IMR-90 (cell line): ENCODE results near the gene AP3S1. TPM values are rescaled to one million over a fixed set of nuclear protein-coding genes. Genes with fewer than 3 reads are reported as not detected.

Experiments used
- ATAC-seq: fragments of 200-7000 bp; cut with Tn5 transposase; 2 replicates; pipeline ENCODE4 v1.9.1; 2020; ENCODE audit warnings: low read depth, mild to moderate bottlenecking, moderate library complexity
- BruUV-seq: library from RNA; stranded (reverse); fragments of 400-500 nt; replicated peaks from 2 replicates; lab custom pipeline; 2021; lab: Mats Ljungman, UMichigan
- CTCF ChIA-PET: fragments of 300-600 bp; formaldehyde crosslinking; extraction: SDS; loops from one replicate; lab custom pipeline; 2021; ENCODE audit warnings: antibody characterized with exemption; lab: Yijun Ruan, JAX
- POLR2A ChIA-PET: fragments of 300-600 bp; sonication (Branson Sonifier 250); formaldehyde crosslinking; loops from one replicate; lab custom pipeline; 2022; ENCODE audit warnings: antibody characterized with exemption; ENCODE audit not compliant: unreplicated experiment; lab: Charles Lee
- DNase-seq: peaks from one replicate; pipeline ENCODE4 v3.0.0; 2013
- H2AFZ ChIP-seq: replicated peaks from 2 replicates; pipeline ENCODE3; 2013; ENCODE audit warnings: low read length, mild to moderate bottlenecking; ENCODE audit not compliant: poor library complexity
- H2AK5ac ChIP-seq: 2 replicates; pipeline ENCODE4 v1.6.1; 2013; ENCODE audit warnings: low read depth, low read length, inconsistent platforms
- H2AK9ac ChIP-seq: replicated peaks from 2 replicates; pipeline ENCODE3; 2013; ENCODE audit warnings: mild to moderate bottlenecking, low read depth, low read length, moderate library complexity; ENCODE audit not compliant: poor library complexity
- H2BK120ac ChIP-seq: 2 replicates; pipeline ENCODE4 v1.6.1; 2013; ENCODE audit warnings: low read depth, low read length, inconsistent platforms
- H2BK15ac ChIP-seq: 3 replicates; pipeline ENCODE4 v1.6.1; 2013; ENCODE audit warnings: low read depth, low read length, inconsistent platforms
- H2BK20ac ChIP-seq: 2 replicates; pipeline ENCODE4 v1.6.1; 2013; ENCODE audit warnings: low read depth, mild to moderate bottlenecking, inconsistent platforms, low read length, moderate library complexity
- H2BK5ac ChIP-seq: 2 replicates; pipeline ENCODE4 v1.6.1; 2013; ENCODE audit warnings: mild to moderate bottlenecking, low read depth, low read length, inconsistent platforms; ENCODE audit not compliant: poor library complexity, severe bottlenecking
- H3K14ac ChIP-seq: replicated peaks from 2 replicates; pipeline ENCODE4 v1.6.1; 2013; ENCODE audit warnings: low read depth, low read length, inconsistent platforms
- H3K18ac ChIP-seq: 2 replicates; pipeline ENCODE4 v1.6.1; 2013; ENCODE audit warnings: low read depth, low read length, control low read depth
- H3K23ac ChIP-seq: 2 replicates; pipeline ENCODE4 v1.6.1; 2013; ENCODE audit warnings: low read depth, low read length, inconsistent platforms
- H3K27ac ChIP-seq: 2 replicates; pipeline ENCODE4 v1.5.1; 2013; ENCODE audit warnings: mild to moderate bottlenecking, control low read depth, low read length; ENCODE audit not compliant: insufficient read depth
- H3K27me3 ChIP-seq: 2 replicates; pipeline ENCODE4 v1.6.1; 2013; ENCODE audit warnings: low read length; ENCODE audit not compliant: control insufficient read depth, insufficient read depth
- H3K36me3 ChIP-seq: 2 replicates; pipeline ENCODE4 v1.6.1; 2013; ENCODE audit warnings: low read length, mixed read lengths; ENCODE audit not compliant: control insufficient read depth, insufficient read depth
- H3K4ac ChIP-seq: 2 replicates; pipeline ENCODE4 v1.6.1; 2013; ENCODE audit warnings: low read depth, low read length, inconsistent platforms
- H3K4me1 ChIP-seq: 2 replicates; pipeline ENCODE4 v1.6.1; 2013; ENCODE audit warnings: low read length, mixed read lengths; ENCODE audit not compliant: control insufficient read depth, insufficient read depth
- H3K4me2 ChIP-seq: 2 replicates; pipeline ENCODE4 v1.6.1; 2013; ENCODE audit warnings: low read depth, mild to moderate bottlenecking, control low read depth, low read length, moderate library complexity
- H3K4me3 ChIP-seq: 2 replicates; pipeline ENCODE4 v1.5.1; 2013; ENCODE audit warnings: low read depth, mild to moderate bottlenecking, control low read depth, low read length, moderate library complexity; ENCODE audit not compliant: insufficient read depth
- H3K56ac ChIP-seq: 2 replicates; pipeline ENCODE4 v1.6.1; 2013; ENCODE audit warnings: low read length, inconsistent platforms; ENCODE audit not compliant: insufficient read depth; ENCODE audit errors: extremely low read depth
- H3K79me1 ChIP-seq, 2 experiments: 2 replicates each; pipeline ENCODE4 v1.6.1; 2013; ENCODE audit warnings: low read length in 2 of 2, inconsistent platforms in 1 of 2, low read depth in 1 of 2
- H3K9ac ChIP-seq: 2 replicates; pipeline ENCODE4 v1.6.1; 2013; ENCODE audit warnings: low read depth, low read length, control low read depth
- H3K9me1 ChIP-seq: 2 replicates; pipeline ENCODE4 v1.6.1; 2013; ENCODE audit warnings: low read length, inconsistent platforms; ENCODE audit not compliant: insufficient read depth
- H3K9me3 ChIP-seq: 2 replicates; pipeline ENCODE4 v1.6.1; 2013; ENCODE audit warnings: low read length; ENCODE audit not compliant: control insufficient read depth, insufficient read depth
- H4K20me1 ChIP-seq: 2 replicates; pipeline ENCODE4 v1.6.1; 2013; ENCODE audit warnings: low read length, inconsistent platforms; ENCODE audit not compliant: insufficient read depth
- H4K5ac ChIP-seq: 2 replicates; pipeline ENCODE4 v1.6.1; 2013; ENCODE audit warnings: mild to moderate bottlenecking, low read depth, low read length, control low read depth
- H4K8ac ChIP-seq, 2 experiments: 2 replicates each; pipeline ENCODE4 v1.6.1; 2013; ENCODE audit warnings: low read depth in 2 of 2, low read length in 2 of 2, control low read depth in 1 of 2, inconsistent platforms in 1 of 2
- H4K91ac ChIP-seq: 2 replicates; pipeline ENCODE4 v1.6.1; 2013; ENCODE audit warnings: low read depth, low read length, inconsistent platforms; ENCODE audit not compliant: insufficient read depth
- MAFK ChIP-seq: IDR thresholded peaks from 2 replicates; pipeline ENCODE4 v1.6.1; 2012; ENCODE audit warnings: low read depth, low read length, improper control_type of control experiment
- MAZ ChIP-seq: IDR thresholded peaks from 2 replicates; pipeline ENCODE4 v1.6.1; 2012; ENCODE audit warnings: low read depth, mild to moderate bottlenecking, low read length, improper control_type of control experiment, moderate library complexity, borderline replicate concordance
- MXI1 ChIP-seq: IDR thresholded peaks from 2 replicates; pipeline ENCODE4 v1.6.1; 2012; ENCODE audit warnings: low read depth, mild to moderate bottlenecking, low read length, moderate library complexity, borderline replicate concordance
- RFX5 ChIP-seq: IDR thresholded peaks from 2 replicates; pipeline ENCODE4 v1.8.0; 2012; ENCODE audit warnings: low read depth, mild to moderate bottlenecking, low read length, moderate library complexity
- WGBS, 2 experiments: methylation state at CpG; one replicate each; pipeline versions ENCODE4 v1.1.5 to v1.1.7; 2013; ENCODE audit warnings: missing lambda C conversion rate in 2 of 2; ENCODE audit not compliant: insufficient read length in 1 of 2; ENCODE audit errors: extremely low coverage in 2 of 2; 5-methylcytosine and 5-hydroxymethylcytosine counted together
- dilution Hi-C: fragments of 300-500 bp; cut with HindIII; formaldehyde crosslinking; loops from one replicate; pipeline ENCODE4 v1.14.3; 2018; ENCODE audit warnings: low sequenced_read_pairs; ENCODE audit not compliant: unreplicated experiment
- in situ Hi-C: fragments of 300-500 bp; cut with MboI; formaldehyde crosslinking; loops from 3 replicates; pipeline ENCODE4 v1.14.3; 2019; ENCODE audit warnings: low sequenced_read_pairs, inconsistent platforms, mixed read lengths
- intact Hi-C: fragments of 100-400 bp; cut with micrococcal nuclease; formaldehyde crosslinking; loops from 2 replicates; pipeline ENCODE4 v1.10.0; 2022
- polyA plus RNA-seq, 3 experiments: library from polyadenylated mRNA; depleted of rRNA; stranded (reverse); fragments of >200 nt; gene quantifications; 2 replicates each; pipeline ENCODE4 v1.2.3, GENCODE V29; 2012; ENCODE audit warnings: low replicate concordance in 1 of 3
- total RNA-seq: library from RNA; depleted of rRNA; stranded (reverse); fragments of >200 nt; gene quantifications from 2 replicates; pipeline ENCODE4 v1.2.3, GENCODE V29; 2012
- TF ChIP-seq, protein P1 (sequence below): fragments of 150-350 bp; IDR thresholded peaks from 2 replicates; pipeline ENCODE4 v1.6.1; 2016; ENCODE audit warnings: low read depth, mild to moderate bottlenecking, low read length, moderate library complexity, borderline replicate concordance
- TF ChIP-seq, protein P2 (sequence below): conservative IDR thresholded peaks from 2 replicates; pipeline ENCODE4 v1.5.1; 2012; ENCODE audit warnings: mild to moderate bottlenecking, low read depth, low read length, improper control_type of control experiment
- TF ChIP-seq, protein P3 (sequence below): fragments of 150-350 bp; IDR thresholded peaks from 2 replicates; pipeline ENCODE4 v1.6.1; 2017; ENCODE audit warnings: mild to moderate bottlenecking, antibody characterized with exemption, low read length, low read depth

AP3S1 gene
- total and polyA plus RNA-seq, 2 of the 4 experiments (the other 2 are of a cell fraction) = 21.9 to 73.1 TPM

DNA sequence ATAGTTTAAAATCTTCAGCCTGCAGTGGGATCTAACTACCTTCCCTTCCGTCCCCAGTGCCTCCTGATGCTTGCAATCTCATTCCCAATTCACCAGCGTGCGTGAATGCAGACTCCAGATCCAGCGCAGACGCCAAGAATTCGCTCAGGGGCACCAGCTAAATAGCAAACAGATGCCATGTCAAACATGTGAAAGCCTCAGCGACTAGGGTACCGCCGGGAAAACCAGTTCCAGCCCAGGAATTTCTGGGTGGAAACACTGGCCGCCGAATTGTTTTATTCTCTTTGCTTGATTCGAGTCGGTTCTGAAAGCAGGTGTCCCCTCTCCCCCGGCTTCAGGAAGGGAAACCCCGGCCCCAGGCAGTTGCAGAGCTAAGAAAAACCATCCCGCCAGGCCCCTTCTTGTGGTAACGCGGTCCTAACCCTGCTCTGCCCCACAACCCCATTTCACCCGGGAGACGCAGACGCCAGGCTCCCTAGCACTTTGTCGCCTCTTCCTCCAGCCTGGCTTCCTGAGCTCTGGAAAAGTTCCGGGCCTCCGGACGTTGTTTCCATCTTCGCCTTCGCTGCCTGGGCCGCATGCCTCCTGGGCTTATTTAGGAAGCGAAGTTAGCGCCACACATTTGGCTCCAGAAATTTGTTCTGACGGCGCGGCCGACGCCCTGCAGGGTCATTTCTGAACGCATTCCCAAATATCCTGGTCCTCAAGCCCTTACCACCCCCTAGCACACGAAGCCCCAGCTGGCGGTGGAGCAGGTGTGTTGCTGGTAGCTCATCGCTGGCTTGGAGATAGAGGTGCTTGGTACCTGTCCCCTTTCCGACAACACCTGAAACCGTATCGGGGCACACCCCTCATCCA is 119.9 kb downstream of the AP3S1 start:
- no peaks in the 10 kb centered on the region for H4K20me1 ChIP-seq
- dilution Hi-C loops = no loop called here

More for the DNA sequence above, 119.9 kb downstream of the AP3S1 start:
- H3K18ac ChIP-seq = no peak overlapping the region
- H2AK5ac ChIP-seq = no peak overlapping the region
- H2AFZ ChIP-seq = peak overlapping the region; percentile 91
- H3K14ac ChIP-seq = no peak overlapping the region
- CTCF ChIA-PET = interaction anchor here (0.6 kb wide), 1 partner anchor 78 kb away, joined by 3 read pairs; no protein-coding TSS in a partner anchor
- no peak overlapping the region for H4K8ac ChIP-seq
- ATAC-seq (no peak), DNase-seq (no peak)
- in situ Hi-C loops (no loop called here), intact Hi-C loops (no loop called here)
- no peak overlapping the region for H2BK5ac ChIP-seq
- no peak overlapping the region for H2BK20ac ChIP-seq
- H3K9ac ChIP-seq = no peak overlapping the region
- H3K56ac ChIP-seq = no peak overlapping the region
- no peak overlapping the region for H2BK120ac ChIP-seq
- H3K9me3 ChIP-seq = peaks cover 9% of the 10 kb centered on the region; the same call in 1 of the 2 replicates
- H3K23ac ChIP-seq = peak overlapping the region; percentile 66; the same call in 1 of the 2 replicates
- peaks cover 1% of the 10 kb centered on the region; the same call in 1 of the 2 replicates for H3K4me1 ChIP-seq
- H2AK9ac ChIP-seq = peak overlapping the region; percentile 62
- H2BK15ac ChIP-seq = no peak overlapping the region; the same call in 2 of the 3 replicates
- 0 out of 2 replicates have a peak, but pooled peaks cover 3% of the 10 kb centered on the region for H3K9me1 ChIP-seq
- no peak overlapping the region for H4K5ac ChIP-seq
- no peak overlapping the region for H3K27ac ChIP-seq
- H4K91ac ChIP-seq = no peak overlapping the region
- 32% methylated on average over 7 of the region's 42 CpGs; no CpG with 5 or more reads in 1 of the 2 experiments for WGBS, 2 experiments
- H3K4me3 ChIP-seq = no peak overlapping the region
- no TSS peak for BruUV-seq
- TF ChIP-seq, protein P1, sequence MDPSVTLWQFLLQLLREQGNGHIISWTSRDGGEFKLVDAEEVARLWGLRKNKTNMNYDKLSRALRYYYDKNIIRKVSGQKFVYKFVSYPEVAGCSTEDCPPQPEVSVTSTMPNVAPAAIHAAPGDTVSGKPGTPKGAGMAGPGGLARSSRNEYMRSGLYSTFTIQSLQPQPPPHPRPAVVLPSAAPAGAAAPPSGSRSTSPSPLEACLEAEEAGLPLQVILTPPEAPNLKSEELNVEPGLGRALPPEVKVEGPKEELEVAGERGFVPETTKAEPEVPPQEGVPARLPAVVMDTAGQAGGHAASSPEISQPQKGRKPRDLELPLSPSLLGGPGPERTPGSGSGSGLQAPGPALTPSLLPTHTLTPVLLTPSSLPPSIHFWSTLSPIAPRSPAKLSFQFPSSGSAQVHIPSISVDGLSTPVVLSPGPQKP = no peak
- no peak for TF ChIP-seq RFX5
- no peak for TF ChIP-seq MAFK
- TF ChIP-seq MXI1 = no peak
- TF ChIP-seq, protein P2, sequence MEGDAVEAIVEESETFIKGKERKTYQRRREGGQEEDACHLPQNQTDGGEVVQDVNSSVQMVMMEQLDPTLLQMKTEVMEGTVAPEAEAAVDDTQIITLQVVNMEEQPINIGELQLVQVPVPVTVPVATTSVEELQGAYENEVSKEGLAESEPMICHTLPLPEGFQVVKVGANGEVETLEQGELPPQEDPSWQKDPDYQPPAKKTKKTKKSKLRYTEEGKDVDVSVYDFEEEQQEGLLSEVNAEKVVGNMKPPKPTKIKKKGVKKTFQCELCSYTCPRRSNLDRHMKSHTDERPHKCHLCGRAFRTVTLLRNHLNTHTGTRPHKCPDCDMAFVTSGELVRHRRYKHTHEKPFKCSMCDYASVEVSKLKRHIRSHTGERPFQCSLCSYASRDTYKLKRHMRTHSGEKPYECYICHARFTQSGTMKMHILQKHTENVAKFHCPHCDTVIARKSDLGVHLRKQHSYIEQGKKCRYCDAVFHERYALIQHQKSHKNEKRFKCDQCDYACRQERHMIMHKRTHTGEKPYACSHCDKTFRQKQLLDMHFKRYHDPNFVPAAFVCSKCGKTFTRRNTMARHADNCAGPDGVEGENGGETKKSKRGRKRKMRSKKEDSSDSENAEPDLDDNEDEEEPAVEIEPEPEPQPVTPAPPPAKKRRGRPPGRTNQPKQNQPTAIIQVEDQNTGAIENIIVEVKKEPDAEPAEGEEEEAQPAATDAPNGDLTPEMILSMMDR = no peak
- TF ChIP-seq, protein P3, sequence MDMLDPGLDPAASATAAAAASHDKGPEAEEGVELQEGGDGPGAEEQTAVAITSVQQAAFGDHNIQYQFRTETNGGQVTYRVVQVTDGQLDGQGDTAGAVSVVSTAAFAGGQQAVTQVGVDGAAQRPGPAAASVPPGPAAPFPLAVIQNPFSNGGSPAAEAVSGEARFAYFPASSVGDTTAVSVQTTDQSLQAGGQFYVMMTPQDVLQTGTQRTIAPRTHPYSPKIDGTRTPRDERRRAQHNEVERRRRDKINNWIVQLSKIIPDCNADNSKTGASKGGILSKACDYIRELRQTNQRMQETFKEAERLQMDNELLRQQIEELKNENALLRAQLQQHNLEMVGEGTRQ = no peak
- TF ChIP-seq MAZ = no peak
- H3K79me1 ChIP-seq = no peaks in the 10 kb centered on the region
- H3K36me3 ChIP-seq = no peaks in the 10 kb centered on the region
- no peak overlapping the region for H3K4ac ChIP-seq
- H3K27me3 ChIP-seq = peaks cover 28% of the 10 kb centered on the region
- peak overlapping the region; percentile 13; the same call in 1 of the 2 replicates for H3K4me2 ChIP-seq
- POLR2A ChIA-PET = no interaction called here
